K562 (cell line): Measurements from ENCODE around the gene ZFYVE27. TPM values are rescaled to one million over a fixed set of nuclear protein-coding genes. Genes with fewer than 3 reads are reported as not detected.

Source experiments
- BACH1 ChIP-seq: fragments of 200-800 bp; sonication (Bioruptor generic); IDR thresholded peaks from 2 replicates; pipeline ENCODE4 v1.6.1; 2016; ENCODE audit warnings: missing genetic modification characterization, missing compliant biosample characterization
- CBX5 ChIP-seq: IDR thresholded peaks from 2 replicates; pipeline ENCODE4 v1.6.1; 2014; ENCODE audit warnings: low read depth, borderline replicate concordance
- CCNT2 ChIP-seq: IDR thresholded peaks from 2 replicates; pipeline ENCODE4 v1.6.1; 2011; ENCODE audit warnings: borderline replicate concordance, low read depth, mild to moderate bottlenecking, moderate library complexity, mixed read lengths, low read length; ENCODE audit not compliant: insufficient read length; ENCODE audit errors: extremely low read depth
- CREB3 ChIP-seq: fragments of 450-650 bp; conservative IDR thresholded peaks from 2 replicates; pipeline ENCODE4 v1.6.1; 2016; ENCODE audit warnings: missing genetic modification characterization, low read depth, mild to moderate bottlenecking, missing compliant biosample characterization, moderate library complexity
- CREM ChIP-seq: IDR thresholded peaks from 2 replicates; pipeline ENCODE4 v1.6.1; 2014; ENCODE audit warnings: antibody characterized with exemption, low read depth
- ELF1 ChIP-seq: fragments of 200-800 bp; sonication (Bioruptor generic); IDR thresholded peaks from 2 replicates; pipeline ENCODE4 v1.6.1; 2016; ENCODE audit warnings: missing genetic modification characterization, missing compliant biosample characterization
- ELK3 ChIP-seq: fragments of 450-650 bp; formaldehyde crosslinking; IDR thresholded peaks from 2 replicates; pipeline ENCODE4 v1.4.0; 2020; ENCODE audit warnings: mild to moderate bottlenecking
- ETV5 ChIP-seq: sonication (generic); formaldehyde crosslinking; IDR thresholded peaks from 2 replicates; pipeline ENCODE4 v1.4.0; 2020; ENCODE audit warnings: low read depth, mild to moderate bottlenecking, missing genetic modification reagents
- GATAD2A ChIP-seq: fragments of 450-650 bp; IDR thresholded peaks from 2 replicates; pipeline ENCODE4 v1.6.1; 2017
- HDAC1 ChIP-seq, 2 experiments: fragments of 450-650 bp; IDR thresholded peaks; 2 replicates each; pipeline ENCODE4 v1.6.1; 2016 to 2017; ENCODE audit warnings: inconsistent platforms in 1 of 2, mild to moderate bottlenecking in 1 of 2, moderate library complexity in 1 of 2
- HDAC6 ChIP-seq: IDR thresholded peaks from 2 replicates; pipeline ENCODE4 v1.6.1; 2012; ENCODE audit warnings: low read depth, mild to moderate bottlenecking, control low read depth, inconsistent platforms, low read length, moderate library complexity
- IRF1 ChIP-seq: sonication (generic); formaldehyde crosslinking; IDR thresholded peaks from 2 replicates; pipeline ENCODE4 v1.8.0; 2022; ENCODE audit warnings: missing genetic modification reagents, mild to moderate bottlenecking, borderline replicate concordance
- MBD2 ChIP-seq: sonication (generic); IDR thresholded peaks from 2 replicates; pipeline ENCODE4 v1.6.1; 2016; ENCODE audit warnings: low read depth, borderline replicate concordance
- MTA2 ChIP-seq: fragments of 450-650 bp; IDR thresholded peaks from 2 replicates; pipeline ENCODE4 v1.6.1; 2016; ENCODE audit warnings: low read depth
- NFXL1 ChIP-seq: fragments of 450-650 bp; formaldehyde crosslinking; IDR thresholded peaks from 2 replicates; pipeline ENCODE4 v1.4.0; 2021; ENCODE audit warnings: mild to moderate bottlenecking
- SIN3B ChIP-seq: fragments of 450-650 bp; IDR thresholded peaks from 2 replicates; pipeline ENCODE4 v1.6.1; 2017; ENCODE audit warnings: low read depth, mild to moderate bottlenecking, moderate library complexity
- SMARCA4 ChIP-seq: fragments of 450-650 bp; IDR thresholded peaks from 2 replicates; pipeline ENCODE4 v1.6.1; 2016
- ZKSCAN3 ChIP-seq: fragments of 250-450 bp; sonication (Bioruptor Pico); IDR thresholded peaks from 2 replicates; pipeline ENCODE4 v1.4.0; 2020
- ZNF311 ChIP-seq: fragments of 250-450 bp; sonication (Bioruptor Pico); IDR thresholded peaks from 2 replicates; pipeline ENCODE4 v1.4.0; 2020; ENCODE audit warnings: mild to moderate bottlenecking, moderate library complexity
- ZNF644 ChIP-seq: fragments of 200-800 bp; sonication (Bioruptor generic); IDR thresholded peaks from 2 replicates; pipeline ENCODE4 v1.6.1; 2016; ENCODE audit warnings: low read depth, missing genetic modification characterization, missing compliant biosample characterization
- polyA plus RNA-seq, 8 experiments: library from polyadenylated mRNA; depleted of rRNA in 4 of 8; stranded (reverse) in 5 of 8; unstranded in 3 of 8; fragments of >200 nt; fragmentation: Nextera tagmentation in 2 of 8; fragmentation: Illumina TruSeq in 1 of 8; extraction: Ambion mirVana in 2 of 8; extraction: Trizol in 1 of 8; gene quantifications; 2 replicates each; pipeline versions ENCODE4 v1.2.1 to v1.2.3, GENCODE V29; 2011 to 2014; ENCODE audit warnings: inconsistent platforms in 1 of 8, missing spikeins in 1 of 8
- total RNA-seq, 7 experiments: library from RNA; depleted of rRNA in 6 of 7; stranded (reverse); fragments of >200 nt in 6 of 7; fragmentation: Illumina TruSeq in 2 of 7; extraction: Trizol in 2 of 7; gene quantifications; 2 replicates each; pipeline versions ENCODE4 v1.2.1 to v1.2.3, GENCODE V29; 2011 to 2021; ENCODE audit warnings: low replicate concordance in 1 of 7
- TF ChIP-seq, protein P1 (sequence below): fragments of 450-650 bp; IDR thresholded peaks from one replicate; pipeline ENCODE4 v1.6.1; 2018; ENCODE audit warnings: mild to moderate bottlenecking, moderate library complexity; ENCODE audit not compliant: partially characterized antibody
- TF ChIP-seq, protein P2 (sequence below), 3 experiments: IDR thresholded peaks in 2 of 3; conservative IDR thresholded peaks in 1 of 3; 2 replicates each; pipeline ENCODE4 v1.5.1; 2011 to 2012; ENCODE audit warnings: low read length in 3 of 3, mild to moderate bottlenecking in 3 of 3, control low read depth in 2 of 3, improper control_type of control experiment in 1 of 3, inconsistent platforms in 1 of 3, low read depth in 1 of 3, mixed read lengths in 1 of 3, moderate library complexity in 1 of 3; ENCODE audit not compliant: insufficient read depth in 2 of 3

The ZFYVE27 gene
- total and polyA plus RNA-seq, 9 of the 15 experiments (the other 6 are each of a cell fraction or from before 2014, with no cell fraction given) = 0.81 to 21.9 (median 15.3) TPM

GRCh38 chr10:97788552-97789442, 51.9 kb downstream of the ZFYVE27 start (continued):
- TF ChIP-seq ZNF644 (tag) = 0 out of 2 replicates have a peak, but pooled peaks have one; percentile 73
- no peak for TF ChIP-seq IRF1 (CRISPR knock-in tag)
- no peak for TF ChIP-seq ZNF311 (CRISPR knock-in tag)
- TF ChIP-seq SMARCA4 = peak; percentile 91
- TF ChIP-seq CREM = peak; percentile 80
- TF ChIP-seq ELF1 (tag) = peak; percentile 46
- no peak; the same call in 1 of the 2 replicates for TF ChIP-seq ETV5
- no peak for TF ChIP-seq ZKSCAN3
- TF ChIP-seq HDAC1 (IDR thresholded peaks at IDR 0.05) = peak in 1 of 2 experiments; percentile 73; a peak in 2 of 4 replicates
- TF ChIP-seq HDAC6 = no peak
- TF ChIP-seq CCNT2 = peak; percentile 91
- TF ChIP-seq, protein P1, sequence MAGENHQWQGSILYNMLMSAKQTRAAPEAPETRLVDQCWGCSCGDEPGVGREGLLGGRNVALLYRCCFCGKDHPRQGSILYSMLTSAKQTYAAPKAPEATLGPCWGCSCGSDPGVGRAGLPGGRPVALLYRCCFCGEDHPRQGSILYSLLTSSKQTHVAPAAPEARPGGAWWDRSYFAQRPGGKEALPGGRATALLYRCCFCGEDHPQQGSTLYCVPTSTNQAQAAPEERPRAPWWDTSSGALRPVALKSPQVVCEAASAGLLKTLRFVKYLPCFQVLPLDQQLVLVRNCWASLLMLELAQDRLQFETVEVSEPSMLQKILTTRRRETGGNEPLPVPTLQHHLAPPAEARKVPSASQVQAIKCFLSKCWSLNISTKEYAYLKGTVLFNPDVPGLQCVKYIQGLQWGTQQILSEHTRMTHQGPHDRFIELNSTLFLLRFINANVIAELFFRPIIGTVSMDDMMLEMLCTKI = no peak
- peak; percentile 77 for TF ChIP-seq MBD2
- no peak for TF ChIP-seq NFXL1 (CRISPR knock-in tag)
- TF ChIP-seq CREB3 (tag) = no peak
- TF ChIP-seq ELK3 (CRISPR knock-in tag) = no peak
- TF ChIP-seq GATAD2A = peak; percentile 80; the same call in 1 of the 2 replicates
- TF ChIP-seq, protein P2, sequence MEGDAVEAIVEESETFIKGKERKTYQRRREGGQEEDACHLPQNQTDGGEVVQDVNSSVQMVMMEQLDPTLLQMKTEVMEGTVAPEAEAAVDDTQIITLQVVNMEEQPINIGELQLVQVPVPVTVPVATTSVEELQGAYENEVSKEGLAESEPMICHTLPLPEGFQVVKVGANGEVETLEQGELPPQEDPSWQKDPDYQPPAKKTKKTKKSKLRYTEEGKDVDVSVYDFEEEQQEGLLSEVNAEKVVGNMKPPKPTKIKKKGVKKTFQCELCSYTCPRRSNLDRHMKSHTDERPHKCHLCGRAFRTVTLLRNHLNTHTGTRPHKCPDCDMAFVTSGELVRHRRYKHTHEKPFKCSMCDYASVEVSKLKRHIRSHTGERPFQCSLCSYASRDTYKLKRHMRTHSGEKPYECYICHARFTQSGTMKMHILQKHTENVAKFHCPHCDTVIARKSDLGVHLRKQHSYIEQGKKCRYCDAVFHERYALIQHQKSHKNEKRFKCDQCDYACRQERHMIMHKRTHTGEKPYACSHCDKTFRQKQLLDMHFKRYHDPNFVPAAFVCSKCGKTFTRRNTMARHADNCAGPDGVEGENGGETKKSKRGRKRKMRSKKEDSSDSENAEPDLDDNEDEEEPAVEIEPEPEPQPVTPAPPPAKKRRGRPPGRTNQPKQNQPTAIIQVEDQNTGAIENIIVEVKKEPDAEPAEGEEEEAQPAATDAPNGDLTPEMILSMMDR (IDR thresholded peaks at IDR 0.05 in 2 of 3, conservative IDR thresholded peaks at IDR 0.05 in 1 of 3; ENCODE audit: insufficient read depth in 2 of 3, low read depth in 1 of 3, low read length in 3 of 3) = peak; percentile 35 to 42 (median 36); a peak in 4 of 6 replicates
- TF ChIP-seq BACH1 (tag) = no peak
- TF ChIP-seq MTA2 = peak; percentile 85
- TF ChIP-seq CBX5 = no peak
- TF ChIP-seq SIN3B = no peak
